A172 (cell line): ENCODE measurements around the gene MAP4K5. TPM values are rescaled to one million over a fixed set of nuclear protein-coding genes. Genes with fewer than 3 reads are reported as not detected.
"Not testable (repeated sequence)": the region's sequence is repeated elsewhere in the genome, so short reads cannot be mapped to it uniquely, and the experiment has no call there.

Experiments used
- DNase-seq: peaks from one replicate; pipeline ENCODE4 v3.0.0-alpha.2; 2015; ENCODE audit warnings: low spot score
- total RNA-seq: library from RNA; depleted of rRNA; stranded (reverse); fragments of >200 nt; shearing (Covaris generic); gene quantifications from 2 replicates; pipeline ENCODE4 v1.2.3, GENCODE V29; 2014

The MAP4K5 gene
- total RNA-seq, 1 experiment from 2014 or later, result 44.4 TPM

- DNase-seq, result no peak
Measured at GRCh38 chr14:50531595-50532501, 521 bp downstream of the MAP4K5 start.

- no peak for DNase-seq
Measured at GRCh38 chr14:50530794-50531365, 1.5 kb downstream of the MAP4K5 start.

GRCh38 chr14:50530358-50530757 lies 2.0 kb downstream of the MAP4K5 start:
- DNase-seq, result no peak

- no peak for DNase-seq
Measured at GRCh38 chr14:50529288-50530179, 2.8 kb downstream of the MAP4K5 start.

GRCh38 chr14:50528000-50528399 lies 4.4 kb downstream of the MAP4K5 start:
- DNase-seq, result no peak

GRCh38 chr14:50524731-50525515 lies 7.4 kb downstream of the MAP4K5 start:
- no peak for DNase-seq

GRCh38 chr14:50524060-50524459 lies 8.3 kb downstream of the MAP4K5 start:
- DNase-seq, result no peak

GRCh38 chr14:50523271-50524041 lies 8.9 kb downstream of the MAP4K5 start:
- no peak for DNase-seq

GRCh38 chr14:50521912-50522341 lies 10.4 kb downstream of the MAP4K5 start:
- DNase-seq, result no peak

GRCh38 chr14:50520947-50521815 lies 11.2 kb downstream of the MAP4K5 start:
- peak; percentile 48 for DNase-seq

- DNase-seq, result no peak
Measured at GRCh38 chr14:50516091-50516490, 16.3 kb downstream of the MAP4K5 start.

GRCh38 chr14:50512463-50512862 lies 19.9 kb downstream of the MAP4K5 start:
- no peak for DNase-seq

- no peak for DNase-seq
Measured at GRCh38 chr14:50510157-50510556, 22.2 kb downstream of the MAP4K5 start.

GRCh38 chr14:50507078-50507477 lies 25.3 kb downstream of the MAP4K5 start:
- not testable (repeated sequence) for DNase-seq

GRCh38 chr14:50501642-50502041 lies 30.7 kb downstream of the MAP4K5 start:
- peak; percentile 48 for DNase-seq

GRCh38 chr14:50497351-50497750 lies 35.0 kb downstream of the MAP4K5 start:
- DNase-seq, result no peak

- no peak for DNase-seq
Measured at GRCh38 chr14:50489851-50490250, 42.5 kb downstream of the MAP4K5 start.

- DNase-seq, result no peak
Measured at GRCh38 chr14:50488521-50488920, 43.8 kb downstream of the MAP4K5 start.

GRCh38 chr14:50479041-50479440 lies 53.3 kb downstream of the MAP4K5 start:
- no peak for DNase-seq

- no peak for DNase-seq
Measured at GRCh38 chr14:50477760-50478159, 54.6 kb downstream of the MAP4K5 start.
